ENCODE data around the gene MSANTD2.

DNA sequence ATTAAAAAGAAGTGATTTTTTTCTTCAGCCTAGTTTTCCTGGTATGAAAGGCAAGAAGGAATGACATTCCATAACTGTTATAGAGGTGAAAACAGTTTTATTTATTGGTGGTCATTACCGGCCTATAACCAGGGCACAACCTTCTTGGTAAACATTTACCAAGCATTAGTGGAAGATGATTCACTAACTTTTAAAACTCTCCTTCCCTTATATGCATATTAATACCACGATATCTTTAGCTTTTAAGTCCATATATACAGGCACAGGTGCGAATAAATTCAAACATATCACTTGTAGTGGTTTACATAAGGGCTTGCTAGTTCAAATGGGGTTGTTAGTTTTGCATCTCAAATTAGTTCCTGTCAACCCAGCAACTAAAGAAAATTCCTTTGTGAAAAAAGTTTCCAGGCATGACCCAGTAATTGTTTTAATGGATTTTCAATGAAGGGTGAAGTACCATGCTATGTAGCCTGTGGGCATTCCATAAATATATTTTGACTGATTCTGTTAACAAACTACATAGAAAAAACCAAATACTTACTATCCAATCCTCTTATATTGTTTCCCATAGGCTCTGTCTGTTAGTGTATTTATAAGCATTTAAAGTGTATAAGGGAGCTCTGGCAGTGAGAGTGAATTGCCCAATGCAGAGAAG is 34.4 kb upstream of the MSANTD2 start:
- TF ChIP-seq, protein P1, sequence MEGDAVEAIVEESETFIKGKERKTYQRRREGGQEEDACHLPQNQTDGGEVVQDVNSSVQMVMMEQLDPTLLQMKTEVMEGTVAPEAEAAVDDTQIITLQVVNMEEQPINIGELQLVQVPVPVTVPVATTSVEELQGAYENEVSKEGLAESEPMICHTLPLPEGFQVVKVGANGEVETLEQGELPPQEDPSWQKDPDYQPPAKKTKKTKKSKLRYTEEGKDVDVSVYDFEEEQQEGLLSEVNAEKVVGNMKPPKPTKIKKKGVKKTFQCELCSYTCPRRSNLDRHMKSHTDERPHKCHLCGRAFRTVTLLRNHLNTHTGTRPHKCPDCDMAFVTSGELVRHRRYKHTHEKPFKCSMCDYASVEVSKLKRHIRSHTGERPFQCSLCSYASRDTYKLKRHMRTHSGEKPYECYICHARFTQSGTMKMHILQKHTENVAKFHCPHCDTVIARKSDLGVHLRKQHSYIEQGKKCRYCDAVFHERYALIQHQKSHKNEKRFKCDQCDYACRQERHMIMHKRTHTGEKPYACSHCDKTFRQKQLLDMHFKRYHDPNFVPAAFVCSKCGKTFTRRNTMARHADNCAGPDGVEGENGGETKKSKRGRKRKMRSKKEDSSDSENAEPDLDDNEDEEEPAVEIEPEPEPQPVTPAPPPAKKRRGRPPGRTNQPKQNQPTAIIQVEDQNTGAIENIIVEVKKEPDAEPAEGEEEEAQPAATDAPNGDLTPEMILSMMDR (IDR thresholded peaks at IDR 0.05 in 2 of 3, conservative IDR thresholded peaks at IDR 0.05 in 1 of 3; ENCODE audit: borderline replicate concordance in 1 of 3, insufficient read depth in 1 of 3, low read depth in 2 of 3, low read length in 2 of 3), result no peak
- TF ChIP-seq CBX3 (IDR thresholded peaks at IDR 0.05; ENCODE audit: low read depth) (no peak), FOSL1 (IDR thresholded peaks at IDR 0.05; ENCODE audit: low read depth) (no peak), POLR2A (IDR thresholded peaks at IDR 0.05; ENCODE audit: borderline replicate concordance, extremely low read depth, insufficient read depth, insufficient read length) (no peak), SIN3A (IDR thresholded peaks at IDR 0.05; ENCODE audit: low read depth) (no peak), SP1 (IDR thresholded peaks at IDR 0.05; ENCODE audit: low read depth) (no peak), EZH2phosphoT487 (IDR thresholded peaks at IDR 0.05; ENCODE audit: borderline replicate concordance) (no peak), POLR2AphosphoS5 (IDR thresholded peaks at IDR 0.05; ENCODE audit: low read depth, low read length) (no peak), EZH2 (IDR thresholded peaks at IDR 0.05) (no peak), YY1 (IDR thresholded peaks at IDR 0.05; ENCODE audit: extremely low read depth, insufficient replicate concordance, low read depth, low read length) (no peak), ELF1 (IDR thresholded peaks at IDR 0.05; ENCODE audit: borderline replicate concordance, low read depth) (no peak)
- TF ChIP-seq, protein P2, sequence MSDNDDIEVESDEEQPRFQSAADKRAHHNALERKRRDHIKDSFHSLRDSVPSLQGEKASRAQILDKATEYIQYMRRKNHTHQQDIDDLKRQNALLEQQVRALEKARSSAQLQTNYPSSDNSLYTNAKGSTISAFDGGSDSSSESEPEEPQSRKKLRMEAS (IDR thresholded peaks at IDR 0.05), result no peak
- TF ChIP-seq, protein P3, sequence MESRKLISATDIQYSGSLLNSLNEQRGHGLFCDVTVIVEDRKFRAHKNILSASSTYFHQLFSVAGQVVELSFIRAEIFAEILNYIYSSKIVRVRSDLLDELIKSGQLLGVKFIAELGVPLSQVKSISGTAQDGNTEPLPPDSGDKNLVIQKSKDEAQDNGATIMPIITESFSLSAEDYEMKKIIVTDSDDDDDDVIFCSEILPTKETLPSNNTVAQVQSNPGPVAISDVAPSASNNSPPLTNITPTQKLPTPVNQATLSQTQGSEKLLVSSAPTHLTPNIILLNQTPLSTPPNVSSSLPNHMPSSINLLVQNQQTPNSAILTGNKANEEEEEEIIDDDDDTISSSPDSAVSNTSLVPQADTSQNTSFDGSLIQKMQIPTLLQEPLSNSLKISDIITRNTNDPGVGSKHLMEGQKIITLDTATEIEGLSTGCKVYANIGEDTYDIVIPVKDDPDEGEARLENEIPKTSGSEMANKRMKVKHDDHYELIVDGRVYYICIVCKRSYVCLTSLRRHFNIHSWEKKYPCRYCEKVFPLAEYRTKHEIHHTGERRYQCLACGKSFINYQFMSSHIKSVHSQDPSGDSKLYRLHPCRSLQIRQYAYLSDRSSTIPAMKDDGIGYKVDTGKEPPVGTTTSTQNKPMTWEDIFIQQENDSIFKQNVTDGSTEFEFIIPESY (IDR thresholded peaks at IDR 0.05; ENCODE audit: extremely low read depth, insufficient replicate concordance, low read length), result no peak

Data from HCT116 (cell line).